Thoracic aorta (tissue), 2 donors: ENCODE results near the gene CDHR5. TPM values are rescaled to one million over a fixed set of nuclear protein-coding genes. Genes with fewer than 3 reads are reported as not detected.

Experiments
- ATAC-seq: fragments of 150-250 bp; one replicate; pipeline ENCODE4 v1.8.0; 2017; ENCODE audit warnings: low read depth; ENCODE audit not compliant: insufficient number of reproducible peaks, low FRiP score
- DNase-seq: peaks from one replicate; pipeline ENCODE4 v3.0.0-alpha.2; 2020; ENCODE audit warnings: low spot score
- H3K27ac ChIP-seq, 2 donors: fragments of 200-600 bp; sonication (generic); 1 replicate in 1 of 2; 2 replicates in 1 of 2; pipeline ENCODE4 v1.5.1; 2016; ENCODE audit warnings: mild to moderate bottlenecking in 2 of 2, moderate library complexity in 2 of 2
- H3K27me3 ChIP-seq: fragments of 200-600 bp; sonication (generic); replicated peaks from 2 replicates; pipeline ENCODE4 v1.6.0; 2016; ENCODE audit warnings: mild to moderate bottlenecking; ENCODE audit not compliant: insufficient read depth
- H3K36me3 ChIP-seq: fragments of 200-600 bp; sonication (generic); one replicate; pipeline ENCODE4 v1.5.1; 2016
- H3K4me1 ChIP-seq, 2 donors: fragments of 200-600 bp; sonication (generic); 1 replicate in 1 of 2; 2 replicates in 1 of 2; pipeline versions ENCODE4 v1.5.1 to v1.6.0; 2016; ENCODE audit warnings: low read depth in 2 of 2, mild to moderate bottlenecking in 1 of 2; ENCODE audit not compliant: control insufficient read depth in 1 of 2
- H3K4me3 ChIP-seq: fragments of 200-600 bp; sonication (generic); 2 replicates; pipeline ENCODE4 v1.5.1; 2016; ENCODE audit warnings: mild to moderate bottlenecking
- H3K9me3 ChIP-seq: fragments of 200-600 bp; sonication (generic); 2 replicates; pipeline ENCODE4 v1.5.1; 2016
- total RNA-seq, 2 donors: library from RNA; depleted of rRNA; stranded (reverse); fragments of >200 nt; gene quantifications; one replicate each; pipeline versions ENCODE4 v1.1.0 to v1.2.3, GENCODE V29; 2016
- TF ChIP-seq, protein P1 (sequence below): fragments of 200-600 bp; sonication (generic); IDR thresholded peaks from one replicate; pipeline ENCODE4 v1.5.1; 2019; ENCODE audit warnings: antibody characterized with exemption

CDHR5 gene
- total RNA-seq, 2 donors from 2014 or later: not detected

DNA sequence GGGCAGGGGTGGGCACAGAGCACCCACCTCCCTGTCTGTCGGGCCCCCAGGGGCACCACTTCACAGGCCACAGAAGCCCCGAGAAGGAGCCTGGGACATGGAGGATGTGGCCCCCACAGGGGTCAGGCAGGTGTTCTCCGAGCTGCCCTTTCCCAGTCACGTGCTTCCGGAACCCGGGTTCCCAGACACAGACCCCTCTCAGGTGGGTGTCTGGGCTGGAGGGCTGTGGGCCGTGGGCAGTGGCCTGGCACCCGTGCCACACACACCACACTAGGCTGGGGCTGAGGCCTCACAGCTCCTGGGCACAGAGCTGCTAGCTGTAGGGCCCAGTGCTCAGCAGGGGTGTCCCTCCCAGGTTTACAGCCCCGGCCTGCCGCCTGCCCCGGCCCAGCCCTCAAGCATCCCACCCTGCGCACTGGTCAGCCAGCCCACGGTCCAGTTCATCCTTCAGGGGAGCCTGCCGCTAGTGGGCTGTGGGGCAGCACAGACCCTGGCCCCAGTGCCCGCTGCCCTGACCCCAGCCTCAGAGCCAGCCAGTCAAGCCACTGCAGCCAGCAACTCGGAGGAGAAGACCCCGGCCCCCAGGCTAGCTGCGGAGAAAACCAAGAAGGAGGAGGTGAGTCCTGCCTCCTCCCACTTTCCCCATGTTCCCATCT lies 14.5 kb downstream of the CDHR5 start:
- Histone ChIP-seq H3K27ac (no peak overlapping the region), H3K9me3 (no peaks in the 10 kb centered on the region), H3K4me3 (no peak overlapping the region), H3K27me3 (no peaks in the 10 kb centered on the region), H3K4me1 (peaks cover 13 to 16% of the 10 kb centered on the region in 2 donors), H3K36me3 (peaks cover 78% of the 10 kb centered on the region)
- ATAC-seq: no peak
- TF ChIP-seq, protein P1, sequence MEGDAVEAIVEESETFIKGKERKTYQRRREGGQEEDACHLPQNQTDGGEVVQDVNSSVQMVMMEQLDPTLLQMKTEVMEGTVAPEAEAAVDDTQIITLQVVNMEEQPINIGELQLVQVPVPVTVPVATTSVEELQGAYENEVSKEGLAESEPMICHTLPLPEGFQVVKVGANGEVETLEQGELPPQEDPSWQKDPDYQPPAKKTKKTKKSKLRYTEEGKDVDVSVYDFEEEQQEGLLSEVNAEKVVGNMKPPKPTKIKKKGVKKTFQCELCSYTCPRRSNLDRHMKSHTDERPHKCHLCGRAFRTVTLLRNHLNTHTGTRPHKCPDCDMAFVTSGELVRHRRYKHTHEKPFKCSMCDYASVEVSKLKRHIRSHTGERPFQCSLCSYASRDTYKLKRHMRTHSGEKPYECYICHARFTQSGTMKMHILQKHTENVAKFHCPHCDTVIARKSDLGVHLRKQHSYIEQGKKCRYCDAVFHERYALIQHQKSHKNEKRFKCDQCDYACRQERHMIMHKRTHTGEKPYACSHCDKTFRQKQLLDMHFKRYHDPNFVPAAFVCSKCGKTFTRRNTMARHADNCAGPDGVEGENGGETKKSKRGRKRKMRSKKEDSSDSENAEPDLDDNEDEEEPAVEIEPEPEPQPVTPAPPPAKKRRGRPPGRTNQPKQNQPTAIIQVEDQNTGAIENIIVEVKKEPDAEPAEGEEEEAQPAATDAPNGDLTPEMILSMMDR: no peak
- no peak for DNase-seq

DNA sequence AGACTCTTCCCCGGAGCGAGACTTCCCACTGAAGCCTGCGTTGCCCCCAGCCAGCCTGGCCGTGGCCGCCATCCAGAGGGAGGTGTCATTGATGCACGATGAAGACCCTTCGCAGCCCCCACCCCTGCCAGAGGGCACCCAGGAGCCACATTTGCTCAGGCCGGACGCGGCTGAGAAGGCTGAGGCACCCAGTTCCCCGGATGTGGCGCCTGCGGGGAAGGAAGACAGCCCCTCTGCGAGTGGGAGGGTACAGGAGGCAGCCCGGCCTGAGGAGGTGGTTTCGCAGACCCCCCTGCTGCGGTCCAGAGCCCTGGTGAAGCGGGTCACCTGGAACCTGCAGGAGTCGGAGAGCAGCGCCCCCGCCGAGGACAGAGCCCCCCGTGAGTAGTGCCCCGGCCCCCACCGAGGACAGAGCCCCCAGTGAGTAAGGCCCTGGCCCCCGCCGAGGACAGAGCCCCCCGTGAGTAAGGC lies 15.4 kb downstream of the CDHR5 start:
- DNase-seq: no peak
- no peak overlapping the region for H3K27ac ChIP-seq
- no peaks in the 10 kb centered on the region for H3K9me3 ChIP-seq
- TF ChIP-seq, protein P1: no peak
- no peak for ATAC-seq
- peaks cover 4 to 7% of the 10 kb centered on the region in 2 donors for H3K4me1 ChIP-seq
- no peaks in the 10 kb centered on the region for H3K27me3 ChIP-seq
- H3K4me3 ChIP-seq: no peak overlapping the region
- H3K36me3 ChIP-seq: peaks cover 87% of the 10 kb centered on the region

GRCh38 chr11:608791-609251 lies 15.9 kb downstream of the CDHR5 start:
- TF ChIP-seq, protein P1: no peak
- no peaks in the 10 kb centered on the region for H3K9me3 ChIP-seq
- H3K4me1 ChIP-seq: peaks cover under 1 to 2% of the 10 kb centered on the region in 2 donors
- no peaks in the 10 kb centered on the region for H3K27me3 ChIP-seq
- no peak overlapping the region for H3K27ac ChIP-seq
- ATAC-seq (no peak), DNase-seq (no peak)
- H3K36me3 ChIP-seq: peaks cover 92% of the 10 kb centered on the region
- H3K4me3 ChIP-seq: no peak overlapping the region

DNA sequence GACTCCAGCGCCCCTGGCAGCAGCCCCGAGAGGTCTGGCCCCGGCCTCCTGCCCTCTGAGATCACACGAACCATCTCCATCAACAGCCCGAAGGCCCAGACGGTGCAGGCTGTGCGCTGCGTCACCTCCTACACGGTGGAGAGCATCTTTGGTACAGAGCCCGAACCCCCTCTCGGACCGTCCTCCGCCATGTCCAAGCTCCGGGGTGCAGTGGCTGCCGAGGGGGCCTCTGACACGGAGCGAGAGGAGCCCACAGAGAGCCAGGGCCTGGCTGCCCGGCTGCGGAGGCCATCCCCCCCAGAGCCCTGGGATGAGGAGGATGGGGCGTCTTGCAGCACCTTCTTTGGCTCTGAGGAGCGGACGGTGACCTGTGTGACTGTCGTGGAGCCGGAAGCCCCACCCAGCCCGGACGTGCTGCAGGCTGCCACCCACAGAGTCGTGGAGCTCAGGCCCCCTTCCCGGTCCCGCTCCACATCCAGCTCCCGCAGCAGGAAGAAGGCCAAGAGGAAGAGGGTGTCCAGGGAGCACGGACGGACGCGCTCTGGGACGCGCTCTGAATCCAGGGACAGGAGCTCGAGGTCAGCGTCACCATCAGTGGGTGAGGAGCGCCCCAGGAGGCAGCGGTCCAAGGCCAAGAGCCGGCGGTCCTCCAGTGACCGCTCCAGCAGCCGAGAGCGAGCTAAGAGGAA lies 16.6 kb downstream of the CDHR5 start:
- TF ChIP-seq, protein P1: no peak
- no peaks in the 10 kb centered on the region for H3K27me3 ChIP-seq
- H3K4me1 ChIP-seq: no peaks in the 10 kb centered on the region
- DNase-seq (no peak), ATAC-seq (no peak)
- no peaks in the 10 kb centered on the region for H3K9me3 ChIP-seq
- no peak overlapping the region for H3K4me3 ChIP-seq
- H3K27ac ChIP-seq: no peak overlapping the region
- H3K36me3 ChIP-seq: peaks cover 94% of the 10 kb centered on the region

- H3K4me1 ChIP-seq: no peaks in the 10 kb centered on the region
Observed at GRCh38 chr11:607020-607780, 17.6 kb downstream of the CDHR5 start.

More at GRCh38 chr11:607020-607780, 17.6 kb downstream of the CDHR5 start:
- DNase-seq (no peak), ATAC-seq (no peak)
- H3K27ac ChIP-seq: no peak overlapping the region
- no peaks in the 10 kb centered on the region for H3K27me3 ChIP-seq
- TF ChIP-seq, protein P1: no peak
- H3K4me3 ChIP-seq: no peak overlapping the region
- no peaks in the 10 kb centered on the region for H3K9me3 ChIP-seq
- peaks cover 89% of the 10 kb centered on the region for H3K36me3 ChIP-seq
